Mucosa of descending colon (tissue), 3 donors: Measurements from ENCODE around the gene PDE3A. TPM values are rescaled to one million over a fixed set of nuclear protein-coding genes. Genes with fewer than 3 reads are reported as not detected.
"Not testable (repeated sequence)": the region's sequence is repeated elsewhere in the genome, so short reads cannot be mapped to it uniquely, and the experiment has no call there.

Source experiments
- ATAC-seq: fragments of 200-7000 bp; cut with Tn5 transposase; one replicate; pipeline ENCODE4 v1.9.1; 2020; ENCODE audit warnings: mild to moderate bottlenecking, moderate library complexity
- DNase-seq, 3 donors: peaks; one replicate each; pipeline ENCODE4 v3.0.0-alpha.2; 2020
- H3K36me3 ChIP-seq: fragments of 200-600 bp; one replicate; pipeline ENCODE4 v1.8.0; 2021; ENCODE audit warnings: low read depth, mild to moderate bottlenecking
- H3K4me1 ChIP-seq: fragments of 200-600 bp; one replicate; pipeline ENCODE4 v1.8.0; 2021; ENCODE audit warnings: low read depth, mild to moderate bottlenecking
- H3K4me3 ChIP-seq: fragments of 200-600 bp; one replicate; pipeline ENCODE4 v1.8.0; 2021; ENCODE audit warnings: mild to moderate bottlenecking
- H3K9me3 ChIP-seq: fragments of 200-600 bp; one replicate; pipeline ENCODE4 v1.8.0; 2021; ENCODE audit warnings: mild to moderate bottlenecking
- CTCF ChIP-seq: fragments of 200-600 bp; IDR thresholded peaks from one replicate; pipeline ENCODE4 v1.8.0; 2022; ENCODE audit warnings: antibody characterized with exemption, mild to moderate bottlenecking
- intact Hi-C, 2 donors: fragments of 100-400 bp; cut with DNase I in 1 of 2; cut with micrococcal nuclease in 1 of 2; formaldehyde crosslinking; loops; one replicate each; pipeline versions ENCODE4 v1.11.0 to v1.11.1; 2022; cut with DNase I, micrococcal nuclease
- total RNA-seq, 3 donors: library from RNA; stranded (reverse); fragmentation: NEBNext Ultra II Directional in 2 of 3; extraction: Animal tissue kit (Norgen Biotek cat#: 25700) in 2 of 3; gene quantifications; one replicate each; pipeline versions ENCODE4 v1.2.1 to v1.2.4, GENCODE V29; 2021 to 2023
- donor health status: DM: no; HTN: no; CAD: no; lungs with moderate emphysema.
- donor health status: DM: no; HTN: no; CAD: no.
- donor health status: DM: no; HTN: yes; CAD: no.

Gene PDE3A
- total RNA-seq, 3 donors from 2014 or later = 47.2 to 84.1 (median 83.9) TPM

GRCh38 chr12:20604408-20605067 lies 236.2 kb downstream of the PDE3A start:
- ATAC-seq (no peak), DNase-seq (no peak)
- Histone ChIP-seq H3K4me1 (no peaks in the 10 kb centered on the region), H3K36me3 (no peaks in the 10 kb centered on the region), H3K9me3 (no peaks in the 10 kb centered on the region), H3K4me3 (no peak overlapping the region)
- intact Hi-C loops = loop anchor here in 1 of 2 donors (5.0 kb wide), 1 partner anchor 142 kb away; no protein-coding TSS in a partner anchor
- TF ChIP-seq CTCF = no peak

- H3K9me3 ChIP-seq, intact Hi-C loops, DNase-seq, H3K4me3 ChIP-seq, H3K4me1 ChIP-seq, H3K36me3 ChIP-seq, ATAC-seq: not testable (repeated sequence)
Measured at GRCh38 chr12:20615020-20615419, 246.7 kb downstream of the PDE3A start.

GRCh38 chr12:20616093-20616492 lies 247.8 kb downstream of the PDE3A start:
- Histone ChIP-seq H3K4me1 (no peaks in the 10 kb centered on the region), H3K4me3 (no peak overlapping the region), H3K36me3 (no peaks in the 10 kb centered on the region), H3K9me3 (no peaks in the 10 kb centered on the region)
- ATAC-seq (no peak), DNase-seq (no peak)
- intact Hi-C loops = no loop called here
- no peak for TF ChIP-seq CTCF

- Histone ChIP-seq H3K9me3 (no peaks in the 10 kb centered on the region), H3K36me3 (no peaks in the 10 kb centered on the region), H3K4me1 (no peaks in the 10 kb centered on the region), H3K4me3 (no peak overlapping the region)
- intact Hi-C loops = no loop called here
- no peak for DNase-seq
- no peak for TF ChIP-seq CTCF
- no peak for ATAC-seq
Measured at GRCh38 chr12:20620261-20620660, 251.9 kb downstream of the PDE3A start.

- no peak for ATAC-seq
- no peak overlapping the region for H3K4me3 ChIP-seq
Measured at GRCh38 chr12:20624718-20625117, 256.4 kb downstream of the PDE3A start.

GRCh38 chr12:20625531-20625930 lies 257.2 kb downstream of the PDE3A start:
- no peak for ATAC-seq
- no peaks in the 10 kb centered on the region for H3K9me3 ChIP-seq
- H3K36me3 ChIP-seq = no peaks in the 10 kb centered on the region
- H3K4me1 ChIP-seq = peaks cover 17% of the 10 kb centered on the region
- intact Hi-C loops = no loop called here
- H3K4me3 ChIP-seq = no peak overlapping the region
- DNase-seq = no peak
- TF ChIP-seq CTCF = no peak

More at GRCh38 chr12:20624718-20625117, 256.4 kb downstream of the PDE3A start:
- no peak for TF ChIP-seq CTCF
- no peaks in the 10 kb centered on the region for H3K36me3 ChIP-seq
- H3K4me1 ChIP-seq = peaks cover 17% of the 10 kb centered on the region
- intact Hi-C loops = no loop called here
- DNase-seq = no peak
- H3K9me3 ChIP-seq = no peaks in the 10 kb centered on the region
